Astrocyte of the spinal cord (primary cell): ENCODE data around the gene AAMP.

Source experiments
- DNase-seq: peaks from one replicate; pipeline ENCODE4 v3.0.0; 2011; ENCODE audit warnings: low read depth, low spot score
- H3K4me3 ChIP-seq: 2 replicates; pipeline ENCODE4 v1.5.1; 2011; ENCODE audit warnings: low read depth, mild to moderate bottlenecking, low read length, moderate library complexity
- CTCF ChIP-seq: IDR thresholded peaks from 2 replicates; pipeline ENCODE4 v1.5.1; 2012; ENCODE audit warnings: low read depth, mild to moderate bottlenecking, low read length, inconsistent platforms
- in situ Hi-C: cut with HindIII; loops from 2 replicates; pipeline ENCODE4 v1.10.0; 2017; ENCODE audit warnings: low sequenced_read_pairs

Gene AAMP

GRCh38 chr2:218216336-218216673 is 53.6 kb downstream of the AAMP start:
- TF ChIP-seq CTCF: no peak
- in situ Hi-C loops: no loop called here
- DNase-seq: no peak
- H3K4me3 ChIP-seq: peak overlapping the region; percentile 98
